ENCODE data around the gene CHKA.

CHKA gene

DNA sequence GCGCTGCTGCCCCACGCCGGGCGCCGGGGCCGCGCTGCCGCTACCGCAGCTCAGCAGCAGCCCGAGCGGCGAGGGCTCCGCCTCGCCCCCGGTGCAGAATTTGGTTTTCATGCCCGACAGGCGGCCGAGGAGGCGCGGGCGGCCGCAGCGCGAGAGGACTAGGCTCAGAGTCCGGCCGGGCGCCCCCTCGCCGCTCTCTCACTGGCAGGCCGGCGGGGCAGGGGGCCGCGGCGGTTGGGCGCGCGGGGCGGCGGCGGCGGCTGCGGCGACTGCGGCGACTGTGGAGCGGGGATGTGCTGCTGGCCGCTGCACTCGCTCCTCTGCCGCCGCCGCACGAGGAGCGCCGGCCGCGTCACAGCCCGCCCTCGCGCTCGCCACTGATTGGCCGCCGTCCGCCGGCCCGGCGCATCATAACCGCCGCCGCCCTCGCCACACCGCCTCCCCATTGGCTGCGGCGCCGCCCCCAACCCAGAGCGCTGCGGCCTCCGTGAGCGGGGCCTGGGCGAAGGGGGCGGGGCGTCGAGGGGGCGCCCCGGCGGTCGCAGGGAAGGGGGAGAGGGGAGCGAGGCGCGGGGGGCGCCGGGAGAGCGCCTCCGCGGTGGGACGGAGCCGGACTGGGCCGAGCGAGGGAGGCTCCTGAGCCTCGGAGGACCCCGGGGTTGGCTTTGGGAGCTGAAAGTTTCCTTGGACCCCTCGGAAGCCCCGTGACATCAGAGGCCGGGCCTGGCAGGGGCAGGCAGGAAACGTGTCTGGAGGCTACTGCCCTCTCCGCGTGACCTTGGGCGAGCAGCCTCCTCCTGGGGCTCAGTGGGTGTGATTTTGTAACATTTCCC, at the start of gene CHKA:
Gene CHKA (minus strand): TSS at position 322 of the 833 bp plus-strand sequence. CDS start 211 bp downstream, at position 111.
- FAIRE-seq: no peak

DNA sequence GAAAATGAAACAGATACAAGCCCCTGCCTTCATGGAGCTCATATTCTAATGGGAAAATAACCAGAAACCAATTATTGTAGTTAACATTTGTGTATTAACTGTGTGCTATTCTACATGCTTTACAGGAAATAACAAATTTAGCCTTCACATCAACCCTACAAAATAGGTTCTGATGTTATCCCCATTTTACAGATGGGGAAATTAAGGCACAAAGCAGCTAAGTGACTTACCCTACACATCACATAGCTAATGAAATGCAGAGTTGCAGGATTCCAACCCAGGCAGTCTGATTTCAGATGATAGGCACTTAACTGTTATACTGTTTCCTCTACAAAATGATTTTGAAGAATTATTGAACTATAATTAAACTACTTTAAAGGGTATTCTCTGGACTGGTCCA, 48.3 kb upstream of the CHKA start:
- no peak for FAIRE-seq

DNA sequence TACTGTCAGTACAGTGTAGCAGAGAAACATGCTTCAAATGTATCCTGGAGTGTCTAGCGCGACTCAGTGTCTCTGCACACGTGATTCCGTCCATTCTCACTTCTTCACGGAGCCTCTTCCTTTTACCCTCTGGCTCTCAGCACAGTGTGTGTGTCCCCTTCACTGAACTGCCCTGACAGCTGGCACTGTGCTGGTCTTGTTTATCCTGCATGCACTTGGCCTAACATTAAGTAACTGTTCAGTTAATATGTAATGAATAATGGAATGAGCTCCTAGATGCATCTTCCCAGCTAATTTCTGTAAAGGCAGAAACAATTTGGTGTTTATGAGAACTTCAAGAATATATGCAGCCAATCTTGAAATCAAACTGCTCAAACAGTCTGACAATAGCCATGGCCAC, 47.5 kb upstream of the CHKA start:
- FAIRE-seq: no peak

DNA sequence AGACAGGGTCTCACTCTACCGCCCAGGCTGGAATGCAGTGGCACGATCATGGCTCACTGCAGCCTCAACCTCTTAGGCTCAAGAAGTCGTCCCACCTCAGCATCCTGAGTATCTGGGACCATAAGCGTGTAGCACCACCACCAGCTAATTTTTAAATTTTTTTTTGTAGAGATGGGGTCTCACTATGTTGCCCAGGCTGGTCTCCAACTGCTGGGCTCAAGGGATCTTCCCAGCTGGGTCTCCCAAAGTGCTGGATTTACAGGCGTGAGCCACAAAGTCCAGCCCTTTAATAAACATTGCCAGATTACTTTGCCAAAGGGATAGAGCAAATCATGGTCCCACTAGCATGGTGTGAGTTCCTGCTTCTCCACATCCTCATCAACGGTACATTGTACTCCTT, 46.3 kb upstream of the CHKA start:
- no peak for FAIRE-seq

DNA sequence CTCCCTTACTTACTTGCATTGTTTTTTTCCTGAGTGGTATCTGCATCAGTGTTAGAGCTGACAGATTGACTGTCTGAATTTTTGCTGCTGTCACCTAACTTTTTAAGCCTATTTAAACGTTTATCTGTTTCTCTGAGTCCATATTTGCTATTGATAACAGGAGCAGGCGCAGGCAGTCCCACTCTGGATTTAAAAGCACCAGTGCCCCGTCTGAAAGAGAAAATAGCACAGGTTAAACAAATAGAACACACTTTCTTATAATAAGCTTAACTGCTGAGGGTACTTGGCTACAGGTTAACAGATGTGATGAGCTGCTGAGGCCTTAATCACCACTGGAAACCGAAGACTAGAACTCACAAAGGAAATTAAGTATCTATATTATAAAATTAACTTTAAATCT, 45.8 kb upstream of the CHKA start:
- no peak for FAIRE-seq

DNA sequence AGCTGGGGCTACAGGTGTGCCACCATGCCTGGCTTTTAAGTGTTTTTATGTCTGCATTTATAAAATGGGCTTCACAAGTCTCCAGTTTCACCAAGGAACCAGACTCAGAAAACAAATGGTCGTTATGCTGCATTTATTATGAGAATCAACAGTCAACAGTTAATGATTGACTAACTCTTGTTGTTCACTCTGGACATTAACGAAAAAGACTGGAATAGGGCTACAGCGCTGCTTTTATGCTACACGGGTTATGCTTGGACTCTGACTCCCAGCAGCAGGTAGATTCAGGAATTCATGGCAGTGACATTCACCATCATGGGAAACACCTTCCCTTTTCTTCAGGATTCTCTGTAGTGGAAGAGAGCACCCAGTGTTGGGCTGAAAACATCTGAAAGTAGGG, 44.4 kb upstream of the CHKA start:
- FAIRE-seq: no peak

DNA sequence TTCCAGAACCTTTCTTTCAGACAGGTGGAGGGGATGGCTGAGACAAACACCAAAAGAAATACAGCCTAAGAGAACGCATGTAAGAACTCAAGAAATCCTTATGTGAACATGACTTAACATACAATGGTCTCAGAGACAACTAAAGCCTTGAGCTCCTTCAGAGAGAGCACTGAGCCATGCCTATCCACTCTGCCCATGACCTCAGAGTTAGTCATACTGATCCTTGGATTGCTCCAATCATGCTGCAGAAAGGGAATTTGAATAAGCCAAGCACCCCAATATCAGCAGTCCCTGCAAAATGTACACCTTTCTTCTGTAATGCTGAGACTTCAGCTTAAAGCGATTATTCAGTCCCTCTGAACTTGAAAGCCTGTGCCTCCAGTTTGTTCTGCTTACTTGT, 43.2 kb upstream of the CHKA start:
- FAIRE-seq: no peak

DNA sequence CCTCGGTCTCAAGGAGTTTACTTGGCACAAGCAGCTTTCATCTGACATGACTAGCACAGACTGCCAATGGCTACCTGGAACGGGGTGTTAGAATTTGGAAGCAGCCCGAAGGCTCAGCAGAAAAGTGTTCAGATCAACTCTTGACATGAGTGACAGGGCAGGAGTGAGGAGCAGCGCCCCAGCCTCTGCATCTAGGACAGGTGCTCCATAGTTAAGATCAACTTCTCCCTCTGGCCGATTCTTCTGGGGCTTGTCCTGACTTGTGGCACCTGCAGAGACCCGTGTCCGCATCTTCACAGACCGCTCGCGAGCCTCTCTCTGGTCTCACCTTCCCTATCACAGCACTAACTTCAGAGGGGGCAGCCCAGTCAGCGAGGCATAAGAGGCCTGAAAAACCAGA, 42.5 kb upstream of the CHKA start:
- no peak for FAIRE-seq

DNA sequence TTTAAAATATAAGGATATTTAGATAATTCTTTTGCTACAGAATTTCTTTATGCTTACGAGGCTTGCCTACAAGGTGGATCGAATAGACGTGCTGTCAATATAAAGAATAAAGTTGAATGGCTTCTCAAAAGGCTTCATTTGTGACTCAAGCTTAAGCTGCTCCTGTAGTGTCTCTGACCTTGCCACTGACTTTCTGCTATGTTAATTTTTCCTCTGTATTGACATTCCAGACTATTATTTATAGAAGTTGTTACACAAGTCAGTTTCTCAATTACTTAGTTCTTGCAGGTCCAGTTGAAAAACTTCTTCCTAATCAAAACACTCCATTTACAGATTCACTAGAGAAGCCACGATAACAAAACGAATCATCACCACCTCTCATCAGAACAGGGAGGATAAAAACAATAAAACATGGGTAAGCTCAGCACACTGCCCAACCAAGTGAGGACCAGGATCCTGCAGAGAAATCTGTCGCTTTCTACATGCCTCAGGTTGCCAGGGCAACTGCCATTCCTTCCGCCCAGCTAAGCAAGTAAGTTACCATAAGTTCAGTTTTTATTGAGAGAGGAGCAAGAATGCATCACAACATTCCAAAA, 39.0 kb upstream of the CHKA start:
- FAIRE-seq: no peak

DNA sequence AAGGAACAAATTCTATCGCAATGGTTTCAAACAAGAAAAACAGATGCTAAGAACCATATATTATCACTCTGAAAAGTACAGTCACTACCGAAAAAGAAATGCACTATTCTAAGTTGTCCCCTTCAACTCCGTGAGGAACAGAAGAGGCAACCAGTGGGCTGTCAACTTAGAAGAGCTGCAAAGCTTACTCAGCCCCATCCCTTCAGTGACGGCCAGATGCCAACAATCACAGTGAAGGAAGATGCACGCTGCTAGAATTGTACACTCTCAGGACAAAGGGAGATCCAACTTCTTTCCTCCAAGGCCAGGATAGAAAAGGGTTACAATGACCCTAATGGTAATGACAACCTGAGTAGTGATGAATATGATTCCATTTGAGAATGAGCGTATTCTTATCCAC, 38.5 kb upstream of the CHKA start:
- FAIRE-seq: no peak

DNA sequence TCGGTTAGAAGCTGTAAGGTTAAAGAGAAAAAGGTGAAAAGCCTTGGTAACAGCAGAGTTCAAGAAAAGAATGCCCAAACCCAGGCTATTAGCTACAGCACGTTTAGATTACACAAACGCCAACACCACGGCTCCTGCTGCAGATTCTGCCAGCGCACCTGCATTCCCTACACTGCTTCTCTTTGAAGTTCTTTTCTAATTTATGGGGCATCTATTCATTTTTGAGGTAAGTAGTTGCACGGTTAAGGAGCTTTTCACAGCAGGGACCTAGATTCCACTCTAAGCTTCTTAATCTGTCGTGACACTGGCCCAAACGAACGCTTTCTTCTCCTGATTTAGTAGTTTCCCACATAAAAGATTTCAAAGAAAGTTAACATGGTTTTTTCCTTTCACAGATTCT, 38.0 kb upstream of the CHKA start:
- FAIRE-seq: no peak

DNA sequence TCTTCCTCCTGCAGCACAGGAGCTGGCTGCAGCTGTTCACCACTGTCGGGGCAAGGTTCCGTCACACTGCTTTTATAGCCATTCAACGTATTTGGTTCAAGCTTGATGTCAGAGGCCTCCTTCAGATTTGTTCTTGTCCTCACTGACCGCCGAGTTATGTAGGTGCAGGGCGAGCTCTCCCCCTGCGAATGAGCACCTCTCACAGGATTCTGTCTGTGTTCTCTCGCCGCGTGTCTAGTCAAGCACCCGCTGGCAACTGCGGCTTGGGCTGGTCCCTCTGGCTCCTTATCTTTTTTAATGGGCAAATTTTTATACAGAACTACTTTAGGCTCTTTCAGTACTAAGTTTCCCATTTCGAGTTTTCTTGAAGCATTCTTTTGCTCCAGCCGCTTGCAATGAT, 37.4 kb upstream of the CHKA start:
- no peak for FAIRE-seq

DNA sequence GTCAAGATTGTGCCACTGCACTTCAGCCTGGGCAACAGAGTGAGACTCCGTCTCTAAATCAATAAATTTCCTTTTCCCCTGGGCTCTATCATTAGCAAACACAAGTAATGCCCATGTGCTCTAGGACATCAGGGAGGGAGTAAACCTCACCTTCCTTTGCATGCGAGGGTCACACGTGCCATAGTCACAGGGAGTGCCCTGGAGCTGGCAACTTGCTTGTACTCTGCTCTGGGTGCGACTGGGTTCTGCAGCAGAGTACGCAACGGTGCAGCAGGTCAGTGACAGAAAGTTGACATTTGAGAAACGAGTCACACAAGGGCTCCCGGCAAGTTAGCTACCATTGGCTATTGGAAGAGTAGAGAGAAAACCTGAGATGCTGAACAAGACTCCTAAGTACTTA, 32.6 kb upstream of the CHKA start:
- FAIRE-seq: no peak

DNA sequence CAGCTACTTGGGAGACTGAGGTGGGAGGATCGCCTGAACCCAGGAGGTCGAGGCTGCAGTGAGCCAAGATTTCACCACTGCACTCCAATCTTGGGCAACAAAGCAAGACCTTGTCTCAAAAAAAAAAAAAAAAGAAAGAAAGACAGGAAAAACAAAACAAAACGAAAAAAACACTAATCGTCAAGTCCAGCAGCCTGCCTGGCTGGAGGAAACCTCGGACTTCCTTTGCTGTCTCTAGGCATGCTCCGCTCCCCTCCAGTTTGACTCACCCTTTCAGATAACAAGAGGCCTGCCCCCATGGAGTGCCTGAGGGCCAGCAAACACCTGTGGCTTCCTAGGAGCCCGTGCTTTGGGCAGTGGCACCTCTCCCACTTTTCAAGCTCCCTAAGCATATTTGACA, 28.8 kb upstream of the CHKA start:
- no peak for FAIRE-seq

DNA sequence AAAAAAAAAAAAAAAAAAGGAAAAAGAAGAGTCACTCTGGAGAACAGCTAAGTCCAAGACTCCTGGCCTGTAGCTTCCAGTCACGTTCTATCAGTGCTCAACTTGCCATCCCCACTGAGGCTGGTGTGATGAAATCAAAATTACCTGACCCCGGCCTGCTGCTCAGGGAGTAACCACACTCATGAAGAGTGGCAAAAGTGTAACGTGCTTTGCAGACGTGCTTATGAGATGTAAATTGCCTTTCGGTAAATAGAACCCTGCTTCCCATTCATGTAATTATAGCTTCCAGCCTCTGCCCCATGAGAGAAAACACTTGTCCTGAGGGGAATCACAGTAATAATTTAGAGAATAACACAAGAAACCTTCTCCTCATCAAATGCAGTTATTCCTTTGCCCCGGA, 28.2 kb upstream of the CHKA start:
- no peak for FAIRE-seq

DNA sequence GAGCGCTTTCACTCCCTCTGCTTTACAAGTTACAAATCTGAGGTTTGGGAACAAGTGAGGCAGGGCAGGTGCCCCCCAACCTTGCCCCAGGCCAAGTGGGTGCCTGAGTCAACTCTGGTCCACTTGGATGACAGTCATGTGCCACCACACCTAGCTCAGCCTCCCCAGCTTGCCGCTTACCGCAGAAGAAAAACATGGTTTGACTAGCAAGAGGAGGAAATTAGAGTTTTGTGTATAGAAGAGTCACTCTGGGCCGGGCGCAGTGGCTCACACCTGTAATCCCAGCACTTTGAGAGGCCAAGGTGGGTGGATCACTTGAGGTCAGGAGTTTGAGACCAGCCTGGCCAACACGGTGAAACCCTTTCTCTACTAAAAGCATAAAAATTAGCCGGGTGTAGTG, 27.7 kb upstream of the CHKA start:
- no peak for FAIRE-seq

DNA sequence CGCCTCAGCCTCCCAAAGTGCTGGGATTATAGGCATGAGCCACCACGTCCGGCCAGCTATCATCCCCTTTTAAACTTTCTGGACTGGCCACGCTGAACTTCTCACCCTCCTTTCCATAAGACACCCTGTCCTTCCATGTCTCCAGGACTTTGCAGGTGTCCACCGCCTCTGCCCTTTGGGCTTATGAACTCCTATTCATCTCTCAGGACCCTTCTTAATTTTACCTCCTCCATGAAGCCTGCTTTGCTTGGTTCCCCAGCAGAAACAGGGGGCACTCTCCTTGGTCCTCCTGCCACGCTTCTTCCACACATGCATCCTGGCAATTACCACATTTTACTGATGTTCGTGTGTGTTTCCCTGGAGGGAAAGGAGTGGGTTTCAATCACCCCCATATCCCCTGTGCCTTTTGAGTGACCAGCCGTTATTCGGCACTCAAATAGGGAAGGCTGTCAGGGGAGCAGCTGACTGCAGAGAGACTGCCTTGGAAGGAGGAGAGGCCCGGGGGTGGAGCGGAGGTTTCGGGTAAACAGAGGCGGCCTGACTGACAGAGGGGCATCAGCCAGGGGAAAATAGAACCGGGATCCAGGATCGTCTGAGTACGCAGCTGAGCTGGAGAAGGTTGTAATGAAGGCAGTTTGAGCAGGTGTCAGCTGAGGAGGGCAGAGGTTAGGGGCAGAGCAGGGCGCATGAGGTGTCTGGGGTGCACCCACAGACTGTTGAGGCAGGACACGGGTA, 27.1 kb upstream of the CHKA start:
- no peak for FAIRE-seq

DNA sequence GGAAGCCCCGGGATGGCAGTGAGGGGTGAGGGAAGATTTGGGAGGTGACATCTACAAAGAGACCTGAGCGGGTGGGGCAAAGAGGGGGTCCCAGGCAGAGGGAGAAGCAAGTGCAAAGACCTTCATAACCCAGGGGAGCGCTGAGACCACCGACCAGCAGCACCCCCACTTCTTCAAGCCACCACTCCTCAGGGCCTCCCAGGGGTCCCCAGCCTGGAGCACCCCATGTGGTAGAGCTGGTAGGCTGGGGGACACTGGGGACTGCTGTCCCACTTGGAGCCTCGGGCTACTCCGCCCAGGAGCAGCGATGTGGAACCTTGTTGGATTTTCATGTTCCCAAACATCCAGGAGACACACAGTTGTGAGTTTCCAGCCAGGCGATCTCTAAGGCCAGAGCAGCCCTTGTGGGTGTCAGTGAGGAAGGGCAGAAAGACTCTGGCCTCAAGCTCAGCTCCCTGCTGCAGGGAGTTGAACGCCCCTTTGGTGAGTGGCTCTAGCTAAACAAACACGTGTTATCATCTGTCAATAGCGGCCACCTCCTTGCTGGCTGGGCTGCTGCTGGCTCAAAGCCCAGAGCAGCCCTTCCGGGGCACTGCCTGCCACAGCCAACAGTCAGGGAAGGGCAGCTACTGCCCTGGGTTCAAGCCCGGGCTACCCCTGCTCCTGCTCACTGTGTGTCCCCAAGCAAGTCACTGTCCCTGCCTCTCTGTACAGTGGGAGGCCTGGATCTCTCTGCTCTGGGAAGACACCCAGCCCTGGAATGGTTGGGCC, 25.7 kb upstream of the CHKA start:
- FAIRE-seq: no peak

DNA sequence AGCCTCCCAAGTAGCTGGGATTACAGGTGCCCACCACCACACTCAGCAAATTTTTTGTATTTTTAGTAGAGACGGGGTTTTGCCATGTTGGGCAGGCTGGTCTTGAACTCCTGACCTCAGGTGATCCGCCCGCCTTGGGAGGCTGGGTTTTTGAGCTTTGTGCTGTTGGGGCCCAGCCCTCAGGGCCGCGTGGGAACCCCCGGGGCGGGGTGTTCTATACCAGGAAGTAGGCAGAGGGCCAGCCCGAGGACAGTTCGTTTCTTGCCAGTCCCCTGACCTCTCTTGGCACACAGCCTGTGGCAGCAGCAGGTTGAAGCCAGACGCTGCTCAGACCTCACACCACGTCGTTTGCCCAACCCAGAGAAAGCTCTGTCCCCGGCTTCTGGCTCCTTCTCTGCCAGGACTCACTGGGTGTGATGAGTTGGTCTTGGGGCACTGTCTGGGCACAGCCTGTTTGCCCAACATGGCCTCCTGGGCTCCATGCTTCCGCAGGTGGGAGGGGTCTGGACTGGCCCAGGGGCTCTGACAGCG, 24.9 kb upstream of the CHKA start:
- no peak for FAIRE-seq

DNA sequence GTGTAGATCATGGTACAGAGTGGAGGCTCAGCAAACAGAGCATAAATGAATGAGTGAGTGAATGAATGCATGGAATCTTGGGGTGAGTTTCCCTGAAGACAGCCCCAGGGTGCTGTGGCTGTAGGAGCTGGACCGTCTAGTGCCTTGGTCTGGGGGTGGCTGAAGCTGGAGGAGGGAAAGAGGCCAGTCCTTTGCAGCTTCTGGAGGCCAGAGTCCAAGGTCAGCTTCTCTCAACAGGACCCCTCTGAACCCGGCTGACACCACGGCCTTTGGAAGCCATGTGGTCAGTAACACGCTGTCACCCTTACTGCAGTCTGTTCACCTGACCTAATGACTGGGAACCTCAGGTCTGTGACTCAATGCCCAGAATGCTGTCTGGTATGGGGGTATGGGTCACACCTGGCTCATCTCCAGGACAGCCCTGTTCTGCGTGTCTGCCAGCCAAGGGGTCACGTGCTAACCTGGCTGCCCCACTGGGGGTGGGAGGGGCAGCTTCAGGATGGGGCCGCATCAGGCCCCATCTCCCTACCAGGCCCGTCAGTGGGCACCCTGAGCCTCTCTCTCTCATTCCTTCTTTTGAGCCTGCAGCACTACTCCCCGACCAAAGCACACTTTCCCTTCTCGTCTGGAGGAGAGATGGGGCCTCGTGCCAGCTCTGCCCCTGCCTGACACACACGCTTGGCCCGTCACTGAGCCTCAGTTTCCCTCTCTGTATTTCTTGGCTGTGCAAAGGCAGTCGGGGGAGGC, 24.1 kb upstream of the CHKA start:
- no peak for FAIRE-seq

DNA sequence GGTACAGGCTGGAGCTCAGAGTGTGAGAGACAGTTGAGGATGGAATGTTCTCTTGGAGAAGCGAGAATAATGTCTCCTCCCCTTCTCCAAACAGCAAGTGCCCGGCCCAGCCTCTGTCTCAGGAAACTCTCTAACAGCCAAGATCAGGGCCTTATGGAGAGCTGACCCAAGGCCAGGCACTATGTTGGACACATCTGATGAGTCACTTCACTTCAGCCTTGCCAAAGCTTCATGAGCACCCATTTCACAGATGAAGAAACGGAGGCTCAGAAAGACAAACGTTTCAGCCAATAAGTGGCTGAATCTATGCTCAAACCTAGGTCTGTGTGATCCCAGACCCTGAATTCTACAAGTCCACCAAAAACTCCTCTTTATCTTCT, 22.1 kb upstream of the CHKA start:
- FAIRE-seq: no peak
